ENCODE measurements around the gene E2F2. TPM values are rescaled to one million over a fixed set of nuclear protein-coding genes. Genes with fewer than 3 reads are reported as not detected.
A peak's percentile ranks its signal among the peaks of the same experiment; 100 is the strongest.

Gene E2F2
- polyA plus RNA-seq, 1 donor from 2014 or later: 2.2 TPM

DNA sequence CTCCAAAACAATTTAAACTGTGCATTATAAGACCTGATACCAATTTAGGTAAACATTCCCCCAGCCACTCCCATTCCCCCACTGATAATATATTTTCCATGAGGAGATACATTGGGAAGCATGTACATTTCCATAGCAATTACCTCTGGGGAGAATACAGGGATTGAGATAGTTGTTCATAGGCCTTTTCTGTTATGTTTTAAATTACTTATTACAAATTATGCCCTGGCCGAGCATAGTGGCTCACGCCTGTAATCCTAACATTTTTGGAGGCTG is 51.4 kb downstream of the E2F2 start:
- Mint-ChIP-seq H3K27ac (no peak overlapping the region), H3K4me3 (no peak overlapping the region), H3K9me3 (no peaks in the 10 kb centered on the region), H3K27me3 (peaks cover 20% of the 10 kb centered on the region), H3K4me1 (peaks cover 16 to 17% (median 17%) of the 10 kb centered on the region in 3 donors), H3K36me3 (peaks cover 4% of the 10 kb centered on the region)

DNA sequence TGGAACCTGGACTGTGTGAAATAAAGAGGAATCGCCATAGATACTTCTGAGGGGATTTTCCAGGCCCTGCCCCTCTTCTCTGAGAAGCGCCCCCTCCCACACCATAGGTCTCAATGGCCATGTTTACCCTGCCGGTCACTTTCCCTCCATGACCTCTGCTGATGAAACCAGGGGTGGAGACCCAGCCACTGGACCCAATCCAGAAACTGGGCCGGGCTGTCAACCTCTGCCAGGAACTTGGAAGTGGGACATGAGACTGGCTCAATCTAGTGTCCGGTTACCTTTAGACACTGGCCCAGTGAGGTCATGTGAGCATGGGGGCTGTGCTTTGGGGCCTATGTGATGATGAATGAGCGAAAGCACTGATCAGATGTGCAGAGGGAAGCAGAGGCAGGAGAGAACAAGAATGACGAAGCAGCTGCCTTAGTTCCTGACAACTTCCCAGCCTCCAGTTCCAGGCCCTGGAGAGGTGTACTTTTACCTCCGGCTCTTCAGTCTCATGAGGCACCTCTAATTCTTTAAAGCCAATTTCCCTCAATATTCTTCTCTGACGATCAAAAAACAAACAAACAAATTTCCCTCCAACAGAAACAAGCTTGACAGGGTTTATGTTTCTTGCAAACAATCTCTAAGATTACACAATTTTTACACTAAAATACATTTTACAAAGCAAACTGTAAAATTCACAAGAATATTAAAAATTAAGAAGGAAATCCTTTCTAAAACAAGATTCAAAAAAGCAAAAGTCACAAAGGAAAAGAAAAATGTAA is 52.0 kb downstream of the E2F2 start:
- no peaks in the 10 kb centered on the region for H3K9me3 Mint-ChIP-seq

DNA sequence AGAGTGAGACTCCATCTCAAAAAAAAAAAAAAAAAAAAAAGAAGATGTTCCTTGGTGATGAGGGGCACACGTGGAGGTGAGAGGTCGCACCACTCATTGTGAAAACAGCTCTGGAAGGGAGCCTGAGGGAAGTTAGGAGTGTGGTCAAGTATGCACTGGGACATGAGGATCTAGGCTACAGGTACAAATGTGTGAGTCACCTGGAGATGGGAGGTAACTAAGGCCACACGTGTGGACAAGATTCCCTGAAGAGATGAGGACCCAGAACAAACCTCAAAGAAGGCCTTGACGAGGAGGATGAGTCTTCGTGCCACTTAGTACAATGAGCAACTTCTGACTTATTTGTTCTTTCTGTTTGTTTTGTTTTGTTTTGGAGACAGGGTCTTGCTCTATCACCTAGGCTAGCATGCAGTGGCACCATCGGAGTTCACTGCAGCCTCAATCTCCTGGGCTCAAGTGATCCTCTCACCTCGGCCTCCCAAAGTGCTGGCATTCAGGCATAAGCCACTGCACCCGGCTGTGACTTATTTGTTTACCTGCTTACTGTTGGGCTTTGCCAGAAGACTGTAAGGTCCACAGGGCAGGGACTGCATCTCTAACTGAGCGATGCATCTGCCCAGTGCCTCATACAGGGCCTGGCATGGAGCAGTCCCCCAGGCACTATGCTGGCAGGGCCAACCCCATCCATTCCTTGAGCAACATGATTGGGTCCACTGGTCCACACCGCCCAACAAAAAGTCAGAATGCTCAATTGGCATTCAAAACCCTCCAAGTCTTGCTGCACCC is 53.5 kb downstream of the E2F2 start:
- H3K4me1 Mint-ChIP-seq: peaks cover 11 to 12% (median 12%) of the 10 kb centered on the region in 3 donors
- H3K4me3 Mint-ChIP-seq: no peak overlapping the region
- H3K27me3 Mint-ChIP-seq: peaks cover 12% of the 10 kb centered on the region
- peaks cover 4% of the 10 kb centered on the region for H3K36me3 Mint-ChIP-seq
- H3K27ac Mint-ChIP-seq: no peak overlapping the region
- no peaks in the 10 kb centered on the region for H3K9me3 Mint-ChIP-seq

More for the DNA sequence above, 52.0 kb downstream of the E2F2 start:
- peaks cover 4% of the 10 kb centered on the region for H3K36me3 Mint-ChIP-seq
- no peak overlapping the region for H3K27ac Mint-ChIP-seq
- peaks cover 16 to 17% (median 17%) of the 10 kb centered on the region in 3 donors for H3K4me1 Mint-ChIP-seq
- H3K4me3 Mint-ChIP-seq: no peak overlapping the region
- H3K27me3 Mint-ChIP-seq: peaks cover 20% of the 10 kb centered on the region

DNA sequence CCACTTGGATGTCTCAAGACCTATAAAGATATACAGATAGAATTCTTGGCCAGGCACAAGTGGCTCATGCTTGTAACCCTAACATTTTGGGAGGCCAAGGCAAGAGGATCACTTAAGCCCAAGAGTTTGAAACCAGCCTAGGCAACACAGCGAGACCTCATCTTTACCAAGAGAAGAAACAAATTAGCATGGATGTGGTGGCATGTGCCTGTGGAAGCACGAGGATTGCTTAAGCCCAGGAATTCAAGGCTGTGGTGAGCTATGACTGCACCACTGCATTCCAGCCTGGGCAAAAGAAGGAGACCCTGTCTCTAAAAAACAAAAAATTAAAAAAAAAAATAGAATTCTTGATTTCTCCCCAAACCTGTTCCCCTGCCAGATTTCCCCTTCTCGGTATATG is 55.4 kb downstream of the E2F2 start:
- H3K4me1 Mint-ChIP-seq: peaks cover 4 to 7% (median 6%) of the 10 kb centered on the region in 3 donors
- H3K9me3 Mint-ChIP-seq: no peaks in the 10 kb centered on the region
- H3K27ac Mint-ChIP-seq: no peak overlapping the region
- peaks cover 11% of the 10 kb centered on the region for H3K27me3 Mint-ChIP-seq
- peaks cover 4% of the 10 kb centered on the region for H3K36me3 Mint-ChIP-seq
- H3K4me3 Mint-ChIP-seq: no peak overlapping the region

DNA sequence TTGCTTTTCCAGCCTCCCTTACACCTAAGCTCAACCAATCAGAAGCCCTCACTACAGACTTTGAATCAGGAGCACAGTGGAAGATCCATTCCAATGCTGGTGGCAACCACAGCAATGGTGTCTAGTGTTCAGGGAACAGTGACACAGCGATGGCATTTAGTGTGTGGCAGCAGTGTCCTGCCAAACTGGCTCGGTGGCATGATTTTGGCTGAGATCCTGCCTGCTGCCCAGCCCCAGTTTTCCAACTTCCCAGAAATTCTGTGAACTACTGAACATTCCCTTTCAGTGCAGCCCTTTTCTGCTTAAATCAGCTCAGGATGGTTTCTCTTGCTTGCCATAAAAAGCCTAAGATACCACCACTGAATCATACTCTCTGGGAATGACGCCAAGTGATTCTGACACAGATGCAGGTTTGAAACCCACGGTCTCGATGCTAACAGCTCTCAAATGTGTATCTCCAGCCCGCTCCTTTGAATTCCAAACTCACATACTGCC is 55.9 kb downstream of the E2F2 start:
- Mint-ChIP-seq H3K9me3 (no peaks in the 10 kb centered on the region), H3K27ac (no peak overlapping the region), H3K27me3 (peaks cover 11% of the 10 kb centered on the region), H3K4me3 (no peak overlapping the region), H3K4me1 (peaks cover 0 to 2% (median 1%) of the 10 kb centered on the region in 3 donors), H3K36me3 (peaks cover 4% of the 10 kb centered on the region)

DNA sequence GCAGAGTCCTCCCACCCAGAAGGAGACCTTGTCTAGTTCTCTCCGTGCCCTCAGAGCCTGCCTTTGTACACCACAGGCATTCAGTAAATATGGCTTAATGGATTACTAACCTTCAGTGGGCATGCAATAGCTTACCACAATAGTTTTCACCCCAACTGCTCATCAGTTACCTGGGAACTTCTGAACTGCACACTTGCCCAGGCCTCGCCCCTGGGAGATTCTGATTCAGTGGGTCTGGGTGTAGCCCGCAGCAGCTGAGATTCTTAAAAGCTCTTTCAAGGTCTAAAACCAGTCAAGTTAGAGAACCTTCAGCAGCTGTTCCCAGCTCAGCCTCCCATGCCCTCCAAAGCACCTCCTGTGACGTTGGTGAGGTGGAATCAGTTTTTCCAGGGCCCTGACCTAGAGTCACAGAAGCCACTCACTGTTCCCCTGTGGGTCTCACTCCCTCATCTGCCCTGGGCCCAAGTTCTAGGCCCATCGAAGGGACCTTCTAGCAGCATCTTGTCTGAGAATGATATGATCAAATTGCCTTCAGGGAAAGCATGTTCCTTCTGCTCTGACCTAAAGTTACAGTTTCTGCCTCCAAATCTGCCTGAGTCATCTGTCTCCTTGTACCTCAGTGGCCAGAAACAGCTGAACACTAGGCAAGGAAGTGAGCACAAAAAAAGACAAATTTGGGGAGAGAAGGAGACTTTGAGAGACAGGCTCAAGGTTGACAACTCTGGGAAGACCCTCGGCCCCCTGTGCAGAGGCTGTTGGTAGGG is 57.8 kb downstream of the E2F2 start:
- peaks cover 4% of the 10 kb centered on the region for H3K36me3 Mint-ChIP-seq
- H3K27ac Mint-ChIP-seq: no peak overlapping the region
- no peak overlapping the region for H3K4me3 Mint-ChIP-seq
- peaks cover 11% of the 10 kb centered on the region for H3K27me3 Mint-ChIP-seq
- no peaks in the 10 kb centered on the region for H3K9me3 Mint-ChIP-seq
- peaks cover 0 to 2% (median 0%) of the 10 kb centered on the region in 3 donors for H3K4me1 Mint-ChIP-seq

DNA sequence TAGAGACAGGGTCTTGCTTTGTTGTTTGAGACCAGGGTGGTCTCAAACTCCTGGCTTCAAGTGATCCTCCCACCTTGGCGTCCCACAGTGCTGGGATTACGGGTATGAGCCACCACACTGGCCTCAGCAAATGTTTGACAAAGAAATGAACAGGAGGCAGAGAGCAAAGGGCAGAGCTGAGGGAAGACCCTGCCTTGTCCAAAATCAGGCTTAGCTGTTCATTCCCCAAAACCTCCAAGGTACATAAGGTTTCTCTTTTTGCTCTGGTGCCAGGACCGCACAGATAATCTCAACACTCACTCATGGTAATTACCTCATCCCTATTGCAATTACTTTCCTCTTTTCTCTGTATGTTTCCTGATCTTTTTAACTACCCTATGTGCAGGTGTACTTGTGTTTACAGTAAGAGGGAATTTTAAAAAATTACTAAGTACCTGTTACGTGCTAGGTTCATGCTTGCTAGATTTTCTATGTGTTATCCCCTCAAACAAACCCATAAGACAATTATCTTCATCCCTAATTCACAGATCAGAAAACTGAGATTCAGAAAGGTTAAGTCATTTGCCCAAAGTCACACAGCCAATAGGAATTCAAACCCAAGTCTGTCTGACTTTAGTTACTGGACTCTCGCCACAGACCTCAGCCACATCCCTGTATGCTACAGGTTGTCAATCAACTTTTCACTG is 58.5 kb downstream of the E2F2 start:
- H3K4me3 Mint-ChIP-seq: no peak overlapping the region
- H3K9me3 Mint-ChIP-seq: no peaks in the 10 kb centered on the region
- H3K27ac Mint-ChIP-seq: no peak overlapping the region
- H3K36me3 Mint-ChIP-seq: peaks cover 3% of the 10 kb centered on the region
- peaks cover 9% of the 10 kb centered on the region for H3K27me3 Mint-ChIP-seq
- H3K4me1 Mint-ChIP-seq: peaks cover 0 to 2% (median 0%) of the 10 kb centered on the region in 3 donors

DNA sequence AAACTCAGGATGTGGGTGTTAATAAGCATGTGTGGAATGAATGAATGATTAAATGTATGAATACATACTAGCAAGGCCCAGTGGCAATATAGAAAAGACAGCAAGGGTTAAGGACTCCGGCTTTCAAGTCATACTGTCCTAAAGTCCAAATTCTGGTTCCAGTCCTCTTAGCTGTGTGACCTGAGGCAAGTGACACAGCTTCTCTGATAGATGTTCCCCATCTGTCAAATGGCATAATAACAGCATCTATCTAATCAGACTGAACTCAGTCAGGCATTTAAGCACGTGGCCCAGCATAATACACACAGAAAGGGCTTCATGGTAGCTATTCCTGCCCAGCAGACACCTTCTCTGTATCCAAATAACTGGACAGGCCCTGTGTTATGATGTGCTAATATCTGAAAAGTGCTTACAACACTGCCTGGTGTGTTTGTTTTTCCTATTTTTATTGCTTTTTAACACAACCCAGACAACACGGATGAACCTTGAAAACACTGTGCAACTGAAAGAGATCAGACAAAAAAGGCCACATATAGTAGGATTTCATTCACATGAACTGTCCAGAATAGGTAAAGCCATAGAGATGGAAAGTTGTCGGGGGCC is 59.5 kb downstream of the E2F2 start:
- peaks cover 5% of the 10 kb centered on the region for H3K27me3 Mint-ChIP-seq
- no peaks in the 10 kb centered on the region for H3K9me3 Mint-ChIP-seq
- H3K36me3 Mint-ChIP-seq: no peaks in the 10 kb centered on the region
- no peak overlapping the region for H3K4me3 Mint-ChIP-seq
- peaks cover 0 to 2% (median 0%) of the 10 kb centered on the region in 3 donors for H3K4me1 Mint-ChIP-seq
- H3K27ac Mint-ChIP-seq: peak overlapping the region in 1 of 3 donors; percentile 77

DNA sequence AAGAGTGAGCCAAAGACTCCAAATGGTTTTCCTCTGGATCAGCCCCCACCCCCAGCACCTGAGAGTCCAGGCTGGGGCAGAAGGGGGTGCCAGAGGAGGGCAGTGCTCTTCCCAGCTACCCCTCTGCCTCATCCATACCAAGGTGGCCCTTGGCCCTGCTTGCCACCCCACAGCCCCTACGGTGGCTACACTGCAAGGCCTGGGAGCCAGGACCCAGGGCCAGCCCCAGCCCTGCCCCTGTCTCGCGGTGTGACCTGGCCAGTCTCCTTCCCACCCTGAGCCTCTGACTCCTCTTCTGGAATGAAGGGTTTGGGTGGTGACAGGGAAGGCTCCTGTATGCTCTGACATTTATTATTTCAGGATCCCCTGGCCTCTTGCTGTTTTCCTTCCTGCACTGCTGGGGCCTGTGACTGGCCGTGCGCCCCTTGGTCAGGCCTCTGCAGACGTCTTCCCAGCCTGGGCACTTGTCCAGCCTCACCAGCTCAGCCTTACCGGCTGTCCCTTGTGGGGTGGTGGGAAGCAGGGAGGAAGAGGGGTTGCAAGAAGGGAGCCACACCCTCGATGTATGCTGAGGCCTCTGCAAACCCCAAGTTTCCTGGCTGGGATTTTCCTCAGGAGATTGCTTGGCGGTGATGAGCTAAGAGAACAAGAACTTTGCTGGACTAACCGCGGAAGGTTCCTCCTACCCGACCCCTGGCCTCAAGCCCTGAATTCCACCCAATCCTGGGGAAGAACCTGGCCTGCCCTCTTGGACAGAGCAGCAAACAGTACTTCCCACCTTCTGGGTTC is 60.6 kb downstream of the E2F2 start:
- no peak overlapping the region for H3K27ac Mint-ChIP-seq
- no peaks in the 10 kb centered on the region for H3K9me3 Mint-ChIP-seq
- H3K27me3 Mint-ChIP-seq: peaks cover 2% of the 10 kb centered on the region
- H3K4me3 Mint-ChIP-seq: no peak overlapping the region
- H3K4me1 Mint-ChIP-seq: no peaks in the 10 kb centered on the region
- H3K36me3 Mint-ChIP-seq: no peaks in the 10 kb centered on the region

DNA sequence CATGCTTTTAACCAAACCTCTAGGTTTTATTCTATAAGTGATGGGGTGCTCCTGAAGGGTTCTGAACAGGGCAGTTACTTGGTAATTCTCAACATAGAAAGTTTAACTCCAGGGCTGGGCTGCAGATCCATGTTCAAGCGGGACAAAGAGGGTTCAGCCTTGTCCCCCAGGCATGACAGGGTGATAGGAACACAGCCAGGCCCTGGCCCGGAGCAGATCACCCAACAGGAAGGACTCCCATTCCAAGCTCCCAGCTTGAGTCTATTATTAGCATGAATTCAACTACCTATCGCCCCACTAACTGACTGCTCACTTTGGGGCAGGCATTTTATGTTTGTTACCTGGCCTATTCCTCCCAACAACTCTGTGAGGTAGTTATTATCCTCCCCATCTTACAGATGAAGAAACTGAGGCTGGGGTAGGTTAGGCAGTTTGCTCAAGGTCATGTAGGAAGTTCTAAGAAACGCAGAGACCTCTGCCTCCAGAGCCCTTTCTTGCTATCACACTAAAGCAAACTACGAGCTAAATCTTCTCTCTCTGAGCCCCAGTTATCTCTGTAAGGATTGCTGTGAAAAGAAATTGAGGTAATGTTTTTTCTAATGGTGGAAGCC is 61.6 kb downstream of the E2F2 start:
- no peak overlapping the region for H3K27ac Mint-ChIP-seq
- no peaks in the 10 kb centered on the region for H3K27me3 Mint-ChIP-seq
- H3K4me3 Mint-ChIP-seq: no peak overlapping the region
- no peaks in the 10 kb centered on the region for H3K36me3 Mint-ChIP-seq
- H3K4me1 Mint-ChIP-seq: no peaks in the 10 kb centered on the region
- H3K9me3 Mint-ChIP-seq: no peaks in the 10 kb centered on the region

DNA sequence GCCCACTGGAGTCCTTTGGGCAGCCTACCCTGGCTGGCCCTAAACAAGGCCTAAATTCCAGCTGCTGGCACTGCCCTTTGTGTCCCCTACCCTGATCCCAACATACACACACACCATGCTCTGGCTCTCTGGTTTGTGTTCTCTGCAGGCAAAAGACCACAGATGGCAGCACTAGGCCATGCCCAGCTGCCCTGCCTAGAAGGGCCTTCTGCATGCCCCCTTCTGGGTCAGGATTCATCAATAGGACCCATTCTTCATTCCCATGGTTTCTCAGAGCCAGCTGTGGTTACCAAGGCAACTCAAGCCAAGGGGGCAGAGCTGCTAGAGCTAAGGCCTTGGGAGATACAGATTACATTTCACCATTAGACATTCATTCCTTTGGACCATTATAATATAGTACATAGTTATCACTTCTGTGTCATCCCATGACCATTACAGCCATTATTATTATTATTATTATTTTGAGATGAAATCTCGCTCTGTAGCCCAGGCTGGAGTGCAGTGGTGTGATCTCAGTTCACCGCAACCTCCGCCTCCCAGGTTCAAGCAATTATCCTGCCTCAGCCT is 64.5 kb downstream of the E2F2 start:
- H3K27me3 Mint-ChIP-seq: no peaks in the 10 kb centered on the region
- H3K4me3 Mint-ChIP-seq: no peak overlapping the region
- no peaks in the 10 kb centered on the region for H3K4me1 Mint-ChIP-seq

DNA sequence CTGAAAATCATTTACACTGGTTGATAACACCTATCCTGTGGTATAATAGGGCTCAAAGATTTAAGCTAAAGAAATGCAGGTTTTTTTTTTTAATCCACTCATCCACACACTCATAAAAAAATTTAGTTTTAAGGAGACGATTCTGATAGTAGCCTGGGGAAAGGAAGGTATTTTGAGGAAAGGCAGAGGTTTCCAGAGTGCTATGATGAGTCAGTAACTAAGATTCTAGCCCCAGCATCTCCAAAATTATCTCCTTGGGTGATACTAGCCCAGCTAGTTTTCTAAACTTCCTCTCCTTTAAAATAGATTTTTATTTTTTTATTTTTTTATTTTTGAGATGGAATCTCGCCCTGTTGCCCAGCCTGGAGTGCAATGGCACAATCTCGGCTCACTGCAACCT is 67.7 kb downstream of the E2F2 start:
- no peaks in the 10 kb centered on the region for H3K27me3 Mint-ChIP-seq
- H3K4me3 Mint-ChIP-seq: no peak overlapping the region
- H3K36me3 Mint-ChIP-seq: no peaks in the 10 kb centered on the region
- H3K9me3 Mint-ChIP-seq: no peaks in the 10 kb centered on the region
- peaks cover 0 to 1% (median 0%) of the 10 kb centered on the region in 3 donors for H3K4me1 Mint-ChIP-seq
- H3K27ac Mint-ChIP-seq: no peak overlapping the region

More for the DNA sequence above, 64.5 kb downstream of the E2F2 start:
- no peaks in the 10 kb centered on the region for H3K36me3 Mint-ChIP-seq
- H3K9me3 Mint-ChIP-seq: no peaks in the 10 kb centered on the region
- no peak overlapping the region for H3K27ac Mint-ChIP-seq

DNA sequence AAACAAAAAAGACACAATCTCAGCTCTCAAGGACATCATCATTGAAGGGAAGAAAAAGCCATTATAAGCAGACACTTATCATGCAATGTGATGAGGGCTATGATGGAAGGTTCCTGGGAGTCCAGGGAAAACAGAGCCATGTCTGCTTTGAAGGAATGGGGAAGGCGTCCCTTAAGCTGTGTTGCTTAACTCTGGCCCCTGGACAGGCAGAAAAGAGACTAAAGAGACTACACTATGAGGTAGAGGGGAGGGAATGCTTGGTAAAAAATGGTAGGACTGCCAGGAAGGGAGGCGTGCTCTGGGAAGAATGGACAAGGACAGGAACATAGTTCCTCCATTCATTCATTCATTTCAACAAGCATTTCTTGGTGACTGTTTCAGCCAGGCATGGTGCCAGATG is 68.3 kb downstream of the E2F2 start:
- Mint-ChIP-seq H3K9me3 (no peaks in the 10 kb centered on the region), H3K36me3 (no peaks in the 10 kb centered on the region), H3K27ac (no peak overlapping the region), H3K27me3 (no peaks in the 10 kb centered on the region), H3K4me1 (peaks cover 0 to 1% (median 0%) of the 10 kb centered on the region in 3 donors), H3K4me3 (no peak overlapping the region)
